Muscle of back (tissue), 11 donors: ENCODE results near the gene SGCD. TPM values are rescaled to one million over a fixed set of nuclear protein-coding genes. Genes with fewer than 3 reads are reported as not detected.

Experiments
- DNase-seq, 3 donors: peaks; one replicate each; pipeline versions ENCODE4 v3.0.0 to v3.0.0-alpha.2; 2013
- polyA plus RNA-seq, 10 donors: library from polyadenylated mRNA; unstranded; fragments of 120-200 nt; gene quantifications; one replicate each; pipeline ENCODE4 v1.2.1, GENCODE V29; 2013; ENCODE audit not compliant: insufficient read length in 10 of 10

SGCD gene
- polyA plus RNA-seq, 10 donors = 77.3 to 113 (median 84.3) TPM

DNA sequence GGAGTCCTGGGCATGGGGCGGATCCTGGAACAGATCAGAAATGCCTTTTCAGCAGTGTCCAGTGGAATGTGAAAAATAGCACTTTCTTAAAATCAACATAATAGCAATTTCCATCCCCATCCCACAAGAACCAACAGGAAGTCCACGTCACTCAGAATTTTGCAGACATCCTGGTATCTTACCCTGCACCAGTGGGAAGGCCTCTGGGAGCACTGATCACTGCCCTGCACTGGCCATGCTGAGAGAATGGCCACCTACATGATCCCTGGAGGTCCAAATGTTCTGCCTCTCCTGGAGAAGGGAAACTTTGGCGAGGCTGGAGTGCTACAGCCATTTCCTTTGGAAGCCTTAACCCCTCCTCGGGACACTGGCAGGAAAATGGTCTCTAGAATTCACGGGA is 173.8 kb downstream of the SGCD start:
- no peak for DNase-seq

DNA sequence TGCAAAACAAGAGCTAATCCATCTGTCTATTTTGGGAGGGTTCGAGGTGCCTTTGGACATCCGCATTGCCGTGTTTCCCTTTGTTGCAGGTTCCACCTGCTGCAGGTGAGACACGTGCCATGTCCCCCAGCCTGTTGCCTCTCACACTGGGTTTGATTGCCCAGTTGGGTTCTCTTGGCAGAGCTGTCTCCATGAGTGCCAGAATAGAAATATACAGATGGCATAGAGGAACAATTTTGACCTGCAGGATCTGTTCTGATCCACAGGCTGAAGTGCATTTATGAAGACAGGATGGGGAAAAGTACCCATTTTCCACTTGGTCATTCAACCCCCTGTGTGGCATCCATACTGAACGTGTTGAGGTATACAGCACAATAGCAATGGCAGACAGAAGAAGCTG is 178.1 kb downstream of the SGCD start:
- DNase-seq = no peak

GRCh38 chr5:156513123-156513815 is 186.3 kb downstream of the SGCD start:
- no peak for DNase-seq

GRCh38 chr5:156515121-156515520 is 188.2 kb downstream of the SGCD start:
- DNase-seq = no peak

GRCh38 chr5:156515803-156516360 is 188.9 kb downstream of the SGCD start:
- no peak for DNase-seq

DNA sequence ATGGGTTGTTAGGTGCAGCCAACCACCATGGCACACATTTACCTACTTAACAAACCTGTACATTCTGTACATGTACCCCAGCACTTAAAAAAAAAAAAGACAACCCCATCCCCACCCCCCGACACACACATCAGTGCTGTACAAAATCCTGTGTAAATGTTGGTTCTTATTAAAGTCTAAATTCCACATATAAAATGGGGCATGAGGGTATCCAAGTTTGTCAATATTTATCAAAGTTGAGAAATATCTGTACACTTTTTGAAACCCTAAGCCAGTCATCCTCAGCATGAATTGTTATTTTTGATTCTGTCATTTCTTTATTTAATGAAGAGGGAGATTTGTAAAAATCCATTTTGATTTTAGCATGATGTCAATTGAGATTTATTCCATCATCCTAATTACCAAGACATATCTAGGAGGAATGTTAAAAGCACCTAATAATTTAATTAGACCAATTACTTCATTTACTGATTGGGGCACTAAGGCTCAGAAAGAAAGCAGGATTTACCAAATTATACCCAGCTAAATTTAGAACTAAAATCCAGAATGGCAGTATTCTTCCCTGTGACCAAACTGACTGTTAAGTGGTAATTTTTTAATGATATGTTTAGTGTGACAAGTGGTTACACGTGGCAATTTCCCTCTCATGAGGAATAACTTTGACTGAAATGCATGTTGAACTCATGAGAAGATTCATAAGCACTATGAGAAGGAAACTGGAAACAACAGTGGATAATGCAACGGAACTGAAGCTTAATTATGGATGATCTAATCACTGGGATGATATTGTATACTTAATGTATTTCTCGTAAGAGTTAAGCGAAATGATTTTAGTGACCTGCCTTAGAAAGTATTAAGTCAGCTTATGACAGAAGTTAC is 195.9 kb downstream of the SGCD start:
- peak in 1 of 3 donors; percentile 44 for DNase-seq

DNA sequence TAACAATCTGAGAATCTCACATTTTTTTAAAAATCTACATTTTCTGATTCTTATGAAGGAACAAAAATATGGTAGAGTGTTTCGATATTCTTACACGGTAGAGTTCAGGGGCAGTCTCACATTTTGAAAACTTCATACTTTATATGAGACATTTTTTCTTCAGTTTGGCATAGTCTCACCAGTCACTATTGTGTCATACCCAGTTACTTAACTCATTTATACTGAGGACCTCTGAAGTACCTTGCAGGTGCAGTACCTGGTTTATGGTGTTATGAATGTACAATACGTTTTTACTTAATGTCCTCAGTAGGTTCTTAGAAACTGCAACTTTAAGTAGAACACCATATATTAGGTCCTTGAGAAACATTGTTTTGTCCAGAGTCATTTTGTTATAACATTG is 196.6 kb downstream of the SGCD start:
- no peak for DNase-seq

- peak; percentile 80 to 93 (median 82) for DNase-seq
These were observed 199.3 kb downstream of the SGCD start for GRCh38 chr5:156526081-156526925.

- no peak for DNase-seq
These were observed 200.6 kb downstream of the SGCD start for GRCh38 chr5:156527611-156528010.

DNA sequence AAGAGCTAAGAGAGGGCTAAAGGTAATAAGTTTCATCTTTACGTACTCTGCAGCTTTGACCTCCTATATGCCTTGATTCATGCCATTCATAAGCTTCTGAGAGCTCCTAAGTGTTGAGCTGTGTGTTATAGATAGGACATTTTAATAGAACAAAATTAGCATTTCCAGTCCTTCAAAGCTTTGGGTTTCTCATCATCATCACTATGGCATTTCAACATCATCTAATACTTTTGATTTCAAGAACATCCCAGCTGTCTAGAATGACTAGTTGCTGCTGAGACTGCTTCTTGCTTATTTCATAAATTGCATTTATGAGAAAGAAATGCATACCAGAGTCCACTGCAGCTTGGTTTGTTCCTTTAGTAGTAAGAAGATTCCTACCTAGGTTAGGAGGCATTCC is 201.7 kb downstream of the SGCD start:
- DNase-seq = no peak

GRCh38 chr5:156529892-156530291 is 202.9 kb downstream of the SGCD start:
- DNase-seq = no peak

DNA sequence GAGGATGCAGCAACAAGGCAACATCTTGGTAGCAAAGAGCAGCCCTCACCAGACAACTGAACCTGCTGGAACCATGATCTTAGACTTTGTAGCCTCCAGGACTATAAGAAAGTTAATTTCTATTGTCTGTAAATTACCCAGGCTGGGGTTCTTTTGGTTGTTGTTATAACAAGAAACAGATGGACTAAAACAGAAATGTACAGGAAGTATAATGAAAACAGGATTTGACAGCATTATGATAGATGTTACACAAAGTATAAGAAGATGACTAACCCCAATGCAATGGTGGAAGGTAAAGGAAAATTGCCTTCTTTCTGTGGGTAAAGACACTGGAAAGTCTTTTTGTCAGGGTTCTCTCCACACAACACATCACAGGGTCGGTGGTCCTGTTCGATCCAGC is 204.2 kb downstream of the SGCD start:
- no peak for DNase-seq

DNA sequence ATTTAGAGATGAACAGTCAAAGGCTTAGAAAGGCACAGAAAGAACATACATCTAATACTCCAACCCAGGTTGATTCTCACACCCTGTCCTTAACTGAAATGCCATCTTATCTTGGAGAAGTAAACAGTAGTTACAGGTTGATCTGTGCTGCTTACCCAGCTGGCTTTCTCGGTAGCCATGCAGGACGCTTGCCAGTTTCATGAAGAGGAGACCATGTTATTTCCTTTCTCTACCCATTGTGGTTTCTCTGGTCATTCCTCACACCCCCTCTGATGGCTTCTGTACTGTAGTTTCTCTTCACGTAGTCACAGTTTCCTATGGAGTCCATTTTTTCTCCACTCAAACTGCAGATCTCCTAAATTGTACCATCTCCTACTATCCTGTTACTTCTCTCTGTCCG is 206.0 kb downstream of the SGCD start:
- DNase-seq = no peak

GRCh38 chr5:156534085-156534484 is 207.1 kb downstream of the SGCD start:
- DNase-seq = peak in 1 of 3 donors; percentile 75

GRCh38 chr5:156534906-156535485 is 208.0 kb downstream of the SGCD start:
- peak; percentile 51 to 80 (median 58) for DNase-seq

DNA sequence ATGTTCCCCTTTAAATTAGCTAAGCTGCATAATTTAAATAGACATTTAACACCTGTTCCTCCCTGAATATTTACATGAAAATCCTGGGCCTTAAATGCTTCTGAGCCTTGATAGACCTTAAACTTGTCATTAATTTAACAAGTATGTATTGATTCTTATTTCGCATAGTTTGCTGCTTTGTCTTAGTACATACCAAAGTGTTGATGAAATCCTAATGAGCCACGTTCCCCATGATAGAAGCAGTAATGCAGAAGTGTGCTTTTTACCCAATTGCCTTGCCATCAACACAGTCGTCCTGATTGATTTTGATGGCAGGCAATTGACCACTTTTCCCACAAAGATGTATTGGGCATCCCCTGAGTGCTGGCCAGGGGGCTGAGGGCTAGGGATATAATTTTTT is 213.5 kb downstream of the SGCD start:
- DNase-seq = no peak

GRCh38 chr5:156541582-156541981 is 214.6 kb downstream of the SGCD start:
- no peak for DNase-seq

- DNase-seq = peak in 1 of 3 donors; percentile 47
These were observed 216.6 kb downstream of the SGCD start for GRCh38 chr5:156543348-156544145.

GRCh38 chr5:156552855-156553358 is 225.9 kb downstream of the SGCD start:
- no peak for DNase-seq

- no peak for DNase-seq
These were observed 229.9 kb downstream of the SGCD start for GRCh38 chr5:156556666-156557406.
